Measurements from ENCODE around the gene IMMP2L. TPM values are rescaled to one million over a fixed set of nuclear protein-coding genes. Genes with fewer than 3 reads are reported as not detected.

The IMMP2L gene
- total RNA-seq, 4 donors from 2014 or later = 8.3 to 19.2 (median 17.8) TPM

- in situ Hi-C loops (cut with MboI; ENCODE audit: low sequenced_read_pairs in 4 of 4) (no loop called here), intact Hi-C loops (cut with DNase I; ENCODE audit: low total_unique reads) (no loop called here)
- Histone ChIP-seq H3K27me3 (no peaks in the 10 kb centered on the region), H3K4me3 (no peak overlapping the region), H3K36me3 (no peaks in the 10 kb centered on the region), H3K9me3 (no peaks in the 10 kb centered on the region), H3K27ac (no peak overlapping the region), H3K4me1 (peaks cover 0 to 15% of the 10 kb centered on the region in 2 donors)
- TF ChIP-seq POLR2A (IDR thresholded peaks at IDR 0.05) = no peak
- TF ChIP-seq CTCF (IDR thresholded peaks at IDR 0.05 in 4 of 5, conservative IDR thresholded peaks at IDR 0.05 in 1 of 5) = no peak
- ATAC-seq (no peak), DNase-seq (no peak)
Observed at GRCh38 chr7:111103678-111104274, 458.5 kb downstream of the IMMP2L start.

- in situ Hi-C loops (cut with MboI; ENCODE audit: low sequenced_read_pairs in 4 of 4) (no loop called here), intact Hi-C loops (cut with DNase I; ENCODE audit: low total_unique reads) (no loop called here)
- Histone ChIP-seq H3K4me1 (peaks cover 5 to 15% of the 10 kb centered on the region in 2 donors), H3K36me3 (no peaks in the 10 kb centered on the region), H3K4me3 (no peak overlapping the region), H3K27me3 (no peaks in the 10 kb centered on the region), H3K9me3 (no peaks in the 10 kb centered on the region), H3K27ac (no peak overlapping the region)
- TF ChIP-seq POLR2A (IDR thresholded peaks at IDR 0.05) (no peak), CTCF (IDR thresholded peaks at IDR 0.05 in 4 of 5, conservative IDR thresholded peaks at IDR 0.05 in 1 of 5) (no peak)
- DNase-seq (no peak), ATAC-seq (no peak)
Observed at GRCh38 chr7:111103136-111103535, 459.2 kb downstream of the IMMP2L start.

- in situ Hi-C loops (cut with MboI; ENCODE audit: low sequenced_read_pairs in 4 of 4) = no loop called here
- Histone ChIP-seq H3K27me3 (no peaks in the 10 kb centered on the region), H3K4me1 (peaks cover 5% of the 10 kb centered on the region in 2 donors), H3K27ac (no peak overlapping the region), H3K36me3 (no peaks in the 10 kb centered on the region), H3K9me3 (no peaks in the 10 kb centered on the region), H3K4me3 (no peak overlapping the region)
- intact Hi-C loops (cut with DNase I; ENCODE audit: low total_unique reads) = no loop called here
- no peak for DNase-seq
- ATAC-seq = no peak
- TF ChIP-seq CTCF (IDR thresholded peaks at IDR 0.05 in 4 of 5, conservative IDR thresholded peaks at IDR 0.05 in 1 of 5) (no peak), POLR2A (IDR thresholded peaks at IDR 0.05) (no peak)
Observed at GRCh38 chr7:111101856-111102646, 460.2 kb downstream of the IMMP2L start.

- Histone ChIP-seq H3K9me3 (no peaks in the 10 kb centered on the region), H3K4me1 (peaks cover 8% of the 10 kb centered on the region in 2 donors), H3K4me3 (no peak overlapping the region), H3K27ac (no peak overlapping the region), H3K36me3 (no peaks in the 10 kb centered on the region), H3K27me3 (no peaks in the 10 kb centered on the region)
- TF ChIP-seq POLR2A (IDR thresholded peaks at IDR 0.05) = no peak
- in situ Hi-C loops (cut with MboI; ENCODE audit: low sequenced_read_pairs in 4 of 4) = loop anchor here in 2 of 4 donors (10.0 to 25.0 kb wide), 2 partner anchors 386 to 638 kb away; no protein-coding TSS in a partner anchor
- no peak for DNase-seq
- intact Hi-C loops (cut with DNase I; ENCODE audit: low total_unique reads) = no loop called here
- no peak for ATAC-seq
Observed at GRCh38 chr7:111098926-111099250, 463.4 kb downstream of the IMMP2L start.

Measured in gastrocnemius medialis (tissue), 4 donors.